KMS-11 (cell line): Measurements from ENCODE around the gene PLK3.

Experiments used
- H2AFZ ChIP-seq: fragments of 200-600 bp; sonication (generic); 2 replicates; pipeline ENCODE4 v1.6.1; 2016; ENCODE audit warnings: antibody characterized with exemption, mixed run types, low read depth
- H3K27ac ChIP-seq: fragments of 200-600 bp; sonication (generic); 2 replicates; pipeline ENCODE4 v1.6.1; 2016; ENCODE audit warnings: mild to moderate bottlenecking, mixed run types
- H3K27me3 ChIP-seq: fragments of 200-600 bp; sonication (generic); 2 replicates; pipeline ENCODE4 v1.6.1; 2017; ENCODE audit warnings: mild to moderate bottlenecking, low read depth, mixed run types, moderate library complexity; ENCODE audit not compliant: insufficient read depth
- H3K36me3 ChIP-seq: fragments of 200-600 bp; sonication (generic); 2 replicates; pipeline ENCODE4 v1.6.1; 2017; ENCODE audit warnings: mild to moderate bottlenecking, mixed run types; ENCODE audit not compliant: insufficient read depth
- H3K4me1 ChIP-seq: fragments of 200-600 bp; sonication (generic); 2 replicates; pipeline ENCODE4 v1.6.1; 2016; ENCODE audit warnings: mild to moderate bottlenecking, low read depth, mixed run types; ENCODE audit not compliant: poor library complexity, severe bottlenecking
- H3K4me2 ChIP-seq: fragments of 200-600 bp; sonication (generic); 2 replicates; pipeline ENCODE4 v1.7.0; 2016; ENCODE audit warnings: mild to moderate bottlenecking, mixed run types
- H3K4me3 ChIP-seq: fragments of 200-600 bp; sonication (generic); IDR thresholded peaks from 2 replicates; pipeline ENCODE4 v1.6.1; 2017; ENCODE audit warnings: low read depth, low read length, mixed read lengths; ENCODE audit not compliant: insufficient read depth
- H3K79me2 ChIP-seq: fragments of 200-600 bp; sonication (generic); 2 replicates; pipeline ENCODE4 v1.6.1; 2016; ENCODE audit warnings: low read depth, mixed run types; ENCODE audit not compliant: insufficient read depth
- H3K9ac ChIP-seq: fragments of 200-600 bp; sonication (generic); 2 replicates; pipeline ENCODE4 v1.6.1; 2016; ENCODE audit warnings: mild to moderate bottlenecking, mixed run types
- H4K20me1 ChIP-seq: fragments of 200-600 bp; sonication (generic); 2 replicates; pipeline ENCODE4 v1.6.1; 2016; ENCODE audit warnings: mild to moderate bottlenecking, mixed run types; ENCODE audit not compliant: insufficient read depth
- CTCF ChIP-seq: fragments of 200-600 bp; sonication (generic); conservative IDR thresholded peaks from 2 replicates; pipeline ENCODE4 v1.6.1; 2017; ENCODE audit warnings: low read depth, mild to moderate bottlenecking, antibody characterized with exemption, low read length, moderate library complexity, mixed read lengths

Gene PLK3

GRCh38 chr1:44806025-44806703 lies 6.0 kb downstream of the PLK3 start:
- Histone ChIP-seq H3K9ac (no peak overlapping the region), H3K27me3 (no peaks in the 10 kb centered on the region), H2AFZ (no peak overlapping the region), H4K20me1 (no peaks in the 10 kb centered on the region), H3K36me3 (no peaks in the 10 kb centered on the region), H3K4me2 (no peak overlapping the region), H3K4me3 (no peak overlapping the region), H3K27ac (peak overlapping the region; percentile 90), H3K79me2 (0 out of 2 replicates have a peak, but pooled peaks cover 4% of the 10 kb centered on the region), H3K4me1 (peaks cover 61% of the 10 kb centered on the region)
- no peak for TF ChIP-seq CTCF

DNA sequence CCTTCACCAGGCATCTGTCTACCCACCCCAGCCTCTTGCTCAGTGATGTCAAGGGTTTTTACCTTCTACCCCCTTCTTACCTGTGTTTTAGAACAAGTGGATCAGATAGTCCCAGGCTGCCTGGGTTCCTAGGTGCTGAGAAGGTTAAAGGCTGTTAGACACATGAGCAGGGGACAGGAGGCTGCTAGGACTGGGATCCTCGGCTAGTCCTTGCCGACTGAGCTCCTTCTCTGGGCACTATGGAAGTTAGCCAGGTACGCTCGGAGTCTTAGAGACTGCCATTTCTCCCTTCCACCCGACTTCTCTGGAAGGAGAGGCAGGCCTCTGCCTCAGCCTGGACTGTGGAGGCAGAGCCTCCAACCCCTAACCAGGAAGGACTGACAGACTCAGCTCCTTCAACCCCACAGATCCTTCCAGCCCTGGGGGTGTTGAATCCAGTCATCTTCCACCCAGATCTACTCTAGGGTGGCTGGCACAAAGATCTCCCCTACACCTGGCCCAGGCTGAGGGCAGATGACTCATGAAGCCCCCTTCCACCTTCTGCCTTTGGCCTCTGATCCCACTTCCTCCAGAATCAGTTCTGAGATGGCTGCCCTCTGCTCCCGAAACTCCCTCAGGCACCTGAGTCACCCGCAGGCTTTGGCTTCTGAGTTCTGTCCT lies 6.7 kb downstream of the PLK3 start, which contains the start of gene DYNLT4:
DYNLT4 (minus strand) TSS at position 648 of the 660 bp plus-strand sequence. CDS start 683 bp downstream, outside the sequence.
- Histone ChIP-seq H3K9ac (peak within 1 kb of the TSS; percentile 16; the same call in 1 of the 2 replicates), H3K79me2 (0 out of 2 replicates have a peak, but pooled peaks cover 4% of the 10 kb centered on the region), H3K36me3 (no peaks in the 10 kb centered on the region), H3K27me3 (no peaks in the 10 kb centered on the region), H2AFZ (no peak within 1 kb of the TSS), H3K4me3 (no peak within 1 kb of the TSS), H3K4me1 (peaks cover 64% of the 10 kb centered on the region), H3K27ac (peak within 1 kb of the TSS; percentile 90), H4K20me1 (no peaks in the 10 kb centered on the region), H3K4me2 (peak within 1 kb of the TSS; percentile 56)
- no peak for TF ChIP-seq CTCF

GRCh38 chr1:44807364-44808062 lies 7.3 kb downstream of the PLK3 start:
- H3K9ac ChIP-seq, result peak overlapping the region; percentile 16; the same call in 1 of the 2 replicates
- no peak for TF ChIP-seq CTCF

DNA sequence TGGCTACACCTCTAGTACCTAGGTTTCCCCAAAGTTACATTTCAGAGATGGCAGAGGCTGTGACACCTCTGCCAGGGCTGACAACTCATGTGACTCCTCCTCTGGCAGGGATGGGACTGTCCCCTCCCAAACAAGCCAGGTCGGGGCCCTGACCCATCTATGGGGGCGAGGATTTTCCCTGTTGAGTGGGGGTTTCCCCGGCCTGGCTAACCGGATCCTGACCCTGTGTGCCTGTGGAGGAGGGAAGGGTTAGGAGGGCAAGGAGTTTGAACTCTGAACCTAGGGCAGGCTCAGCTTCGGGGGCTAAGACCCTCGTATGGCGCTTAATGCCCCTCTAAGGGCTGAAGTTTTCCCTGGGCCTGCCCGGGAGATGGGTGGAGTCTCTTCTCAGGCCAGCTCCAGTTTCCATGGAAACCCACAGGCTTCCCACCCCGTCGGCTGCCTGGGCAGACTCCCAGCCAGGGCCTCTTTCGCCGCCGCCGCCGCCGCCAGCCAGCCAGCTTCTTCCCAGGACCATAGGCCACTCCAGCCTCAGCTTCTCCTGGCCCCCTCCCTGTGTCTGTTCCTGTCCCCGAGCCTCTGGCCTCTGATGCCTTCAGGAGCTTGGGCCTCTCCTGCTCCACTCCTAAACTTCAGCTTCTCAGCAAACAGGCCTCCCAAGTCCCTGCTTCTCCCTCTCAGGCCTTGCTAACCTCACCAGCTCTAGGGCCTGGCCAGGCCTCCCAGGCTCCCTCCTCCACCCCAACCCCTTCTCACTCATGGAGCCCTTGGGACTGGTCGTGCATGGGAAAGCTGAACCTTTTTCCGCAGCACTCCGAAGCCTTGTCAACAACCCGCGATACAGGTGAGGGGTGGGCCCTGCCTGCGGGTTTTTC lies 8.1 kb downstream of the PLK3 start, which contains the start of gene BTBD19:
BTBD19 (plus strand) TSS at position 461 of the 875 bp plus-strand sequence; CDS start at position 759, 298 bp downstream.
- no peaks in the 10 kb centered on the region for H3K36me3 ChIP-seq
- H3K27me3 ChIP-seq, result no peaks in the 10 kb centered on the region
- H3K4me1 ChIP-seq, result peaks cover 63% of the 10 kb centered on the region
- H3K4me2 ChIP-seq, result peak within 1 kb of the TSS; percentile 56
- peak within 1 kb of the TSS; percentile 21; the same call in 1 of the 2 replicates for H2AFZ ChIP-seq
- H3K27ac ChIP-seq, result peak within 1 kb of the TSS; percentile 90
- H3K9ac ChIP-seq, result peak within 1 kb of the TSS; percentile 40
- no peak within 1 kb of the TSS for H3K4me3 ChIP-seq
- H3K79me2 ChIP-seq, result no peaks in the 10 kb centered on the region
- no peaks in the 10 kb centered on the region for H4K20me1 ChIP-seq
- no peak for TF ChIP-seq CTCF

More at GRCh38 chr1:44807364-44808062, 7.3 kb downstream of the PLK3 start:
- peaks cover 63% of the 10 kb centered on the region for H3K4me1 ChIP-seq
- H3K4me3 ChIP-seq, result no peak overlapping the region
- H4K20me1 ChIP-seq, result no peaks in the 10 kb centered on the region
- H3K36me3 ChIP-seq, result no peaks in the 10 kb centered on the region
- 0 out of 2 replicates have a peak, but pooled peaks cover 4% of the 10 kb centered on the region for H3K79me2 ChIP-seq
- no peaks in the 10 kb centered on the region for H3K27me3 ChIP-seq
- peak overlapping the region; percentile 90 for H3K27ac ChIP-seq
- peak overlapping the region; percentile 56 for H3K4me2 ChIP-seq
- H2AFZ ChIP-seq, result no peak overlapping the region
